ENCODE results near the gene TMEM237.

DNA sequence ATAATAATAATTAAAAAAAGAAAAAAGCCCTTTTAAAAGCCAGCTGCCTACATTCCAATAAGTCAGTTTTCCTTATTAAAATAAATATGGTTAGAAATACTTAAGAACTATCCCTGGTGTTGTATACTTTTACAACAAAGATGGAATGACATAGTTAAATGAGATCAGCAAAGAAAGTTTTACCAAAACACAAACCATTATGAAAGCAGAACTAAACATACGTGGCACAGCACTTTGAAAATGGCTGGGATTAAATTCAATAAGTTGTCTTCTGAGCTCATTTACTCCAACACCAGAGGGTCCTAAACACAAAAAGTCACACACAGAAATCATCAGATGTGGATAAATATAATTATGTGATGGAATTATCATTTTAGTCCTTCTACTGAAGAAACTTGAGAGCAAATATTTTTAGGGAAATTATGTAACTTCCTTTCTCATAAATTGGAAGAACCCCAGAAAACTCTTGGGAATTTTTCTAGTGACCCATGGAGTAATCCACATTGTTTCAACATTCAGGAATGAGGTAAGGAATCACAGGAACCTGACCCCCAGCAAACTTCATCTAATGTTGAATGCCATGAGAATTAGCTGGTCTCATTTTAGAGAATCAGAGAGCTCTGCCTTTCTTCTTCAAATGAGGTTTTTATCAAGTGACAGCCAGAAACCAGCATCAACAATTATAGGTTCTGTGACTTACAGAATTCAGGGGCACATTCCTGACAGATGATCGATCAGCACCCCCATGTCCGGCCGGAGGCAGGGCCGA, 11.5 kb upstream of the TMEM237 start:
- TF ChIP-seq CTCF (conservative IDR thresholded peaks at IDR 0.05) (no peak), ZFX (IDR thresholded peaks at IDR 0.05) (no peak)

Data from C4-2B (cell line).